ENCODE measurements around the gene MATN1.

Gene MATN1

DNA sequence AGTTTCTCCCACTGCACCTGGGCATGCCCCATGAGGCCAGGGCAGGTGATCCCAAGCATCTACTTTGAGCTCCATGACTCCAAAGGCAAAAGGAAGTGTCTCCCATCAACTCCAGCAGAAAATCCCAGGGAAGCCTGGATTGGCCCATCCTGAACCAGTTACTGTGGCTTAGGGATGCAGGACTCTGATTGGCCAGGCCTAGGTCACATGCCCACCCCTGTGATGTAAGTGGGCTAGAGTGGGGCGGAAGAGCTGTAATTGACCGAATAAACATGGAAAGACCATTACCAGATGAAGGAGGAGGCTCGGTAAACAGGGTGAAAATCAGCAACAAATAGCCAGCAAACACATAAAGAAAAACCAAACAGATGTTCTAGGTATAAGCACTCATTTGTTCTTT, 45.2 kb downstream of the MATN1 start:
- DNase-seq: no peak

DNA sequence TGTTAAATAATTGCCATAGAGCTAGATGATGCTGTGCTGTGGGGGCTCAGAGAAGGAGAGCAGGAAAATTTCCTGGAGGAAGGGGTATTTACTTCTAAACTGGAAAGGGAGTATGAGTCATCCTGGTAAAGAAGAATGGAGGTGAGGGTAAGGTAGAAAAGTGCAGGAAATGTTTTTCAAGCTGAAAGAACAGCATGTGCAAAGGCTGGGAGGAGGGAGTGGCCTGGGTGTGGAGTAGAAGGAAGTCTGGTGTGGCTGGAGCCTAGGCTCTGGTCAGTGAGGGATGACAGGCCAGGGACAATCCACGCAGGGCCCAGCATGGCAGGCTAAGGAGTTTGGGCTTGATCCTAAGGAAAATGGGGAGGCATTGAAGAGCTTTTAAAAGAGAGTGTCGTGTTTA, 45.9 kb downstream of the MATN1 start:
- DNase-seq: no peak

- no peak for DNase-seq
These were observed 47.6 kb downstream of the MATN1 start for GRCh38 chr1:30675761-30676160.

GRCh38 chr1:30675289-30675688, 48.1 kb downstream of the MATN1 start:
- DNase-seq: no peak

GRCh38 chr1:30673395-30673794, 50.0 kb downstream of the MATN1 start:
- DNase-seq: no peak

GRCh38 chr1:30672661-30673060, 50.7 kb downstream of the MATN1 start:
- no peak for DNase-seq

DNA sequence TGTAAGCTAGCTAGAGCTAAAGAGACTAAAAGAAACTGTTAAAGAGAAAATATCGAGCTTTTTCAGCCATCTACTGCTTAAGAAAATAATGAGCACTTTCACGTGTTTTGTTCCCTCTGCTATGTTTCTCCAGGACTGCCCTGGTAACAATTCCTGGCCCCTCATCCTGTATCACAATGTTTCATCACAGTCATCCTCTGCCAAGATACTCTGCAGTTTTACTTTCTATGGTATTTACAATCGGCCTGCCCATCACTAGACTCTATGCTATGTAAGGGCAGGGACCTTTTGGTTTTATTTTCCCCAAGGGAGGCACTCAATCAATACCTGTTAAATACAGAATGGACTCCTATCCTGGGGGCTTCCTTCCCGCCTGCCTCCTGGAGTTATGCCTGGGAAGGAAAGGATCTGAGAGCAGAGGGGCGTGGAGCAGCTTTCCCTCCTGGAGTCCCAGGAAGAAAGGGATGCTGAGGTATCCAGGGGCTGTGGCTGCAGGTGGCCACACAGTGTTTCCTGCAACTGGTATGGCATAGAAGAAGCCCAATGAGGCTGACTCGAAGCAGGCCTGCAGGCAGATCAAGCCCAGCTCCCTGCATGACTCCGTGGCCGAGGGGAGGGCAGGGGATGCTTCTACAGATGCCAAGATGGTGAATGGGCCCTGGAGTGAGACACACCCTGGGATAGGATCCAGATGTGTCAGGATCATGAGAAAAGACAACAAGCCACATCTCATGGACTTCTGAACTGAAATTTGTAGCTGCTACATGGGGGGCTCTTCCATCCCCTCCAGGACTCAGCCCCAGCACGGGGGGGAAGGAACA, 52.9 kb downstream of the MATN1 start:
- no peak for DNase-seq

DNA sequence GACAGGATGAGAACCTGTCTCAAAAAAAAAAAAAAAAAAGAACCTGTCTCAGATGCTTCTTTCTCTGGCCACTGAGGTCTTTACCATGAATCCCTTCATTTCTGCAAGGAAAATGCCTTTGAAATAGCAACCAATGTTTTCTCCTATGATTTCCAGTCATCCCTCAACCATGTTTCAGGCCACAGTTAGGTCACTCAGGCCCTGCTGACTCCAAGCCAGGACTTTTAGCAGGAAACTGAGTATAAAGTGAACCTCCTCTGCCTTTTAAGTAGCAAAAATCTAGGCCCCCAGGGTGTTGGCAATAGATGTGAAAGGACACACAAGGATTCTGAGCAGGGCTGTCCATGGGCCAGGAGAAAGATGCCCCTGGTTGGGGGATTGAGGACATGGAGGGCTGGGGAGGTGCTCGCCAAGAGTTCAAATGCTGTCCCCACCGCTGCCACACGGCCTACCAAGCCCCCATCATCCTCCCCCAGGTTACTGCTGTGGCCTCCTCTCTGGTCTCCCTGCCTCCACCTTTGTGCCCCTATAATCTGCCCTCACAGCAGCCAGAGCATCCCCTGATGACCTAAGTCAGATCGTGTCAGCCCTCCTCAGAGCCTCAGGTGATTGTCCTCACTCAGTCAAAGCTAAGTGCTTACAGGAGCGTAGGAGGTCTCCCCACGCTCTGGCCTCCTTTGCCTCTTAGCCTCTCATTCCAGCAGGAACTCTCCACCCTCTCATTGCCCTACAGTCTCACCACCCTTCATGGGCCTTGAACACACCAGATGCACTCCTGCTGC, 54.6 kb downstream of the MATN1 start:
- no peak for DNase-seq

DNA sequence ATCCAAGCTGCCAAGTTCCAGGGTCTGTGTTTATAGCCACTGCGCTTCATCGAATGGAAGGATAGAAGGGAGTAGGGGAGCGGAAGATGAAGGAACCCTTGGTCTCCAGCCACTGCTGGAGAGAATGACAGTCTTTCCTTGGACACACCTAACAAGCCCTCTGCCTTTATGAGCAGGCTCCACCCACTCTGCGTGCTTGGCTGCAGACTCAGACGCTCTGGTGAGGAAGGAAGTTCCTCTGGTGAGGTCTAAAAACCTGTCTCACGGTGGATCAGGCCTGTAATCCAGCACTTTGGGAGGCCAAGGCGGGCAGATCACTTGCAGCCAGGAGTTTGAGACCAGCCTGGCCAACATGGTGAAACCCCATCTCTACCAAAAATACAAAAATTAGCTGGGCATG, 55.4 kb downstream of the MATN1 start:
- no peak for DNase-seq

DNA sequence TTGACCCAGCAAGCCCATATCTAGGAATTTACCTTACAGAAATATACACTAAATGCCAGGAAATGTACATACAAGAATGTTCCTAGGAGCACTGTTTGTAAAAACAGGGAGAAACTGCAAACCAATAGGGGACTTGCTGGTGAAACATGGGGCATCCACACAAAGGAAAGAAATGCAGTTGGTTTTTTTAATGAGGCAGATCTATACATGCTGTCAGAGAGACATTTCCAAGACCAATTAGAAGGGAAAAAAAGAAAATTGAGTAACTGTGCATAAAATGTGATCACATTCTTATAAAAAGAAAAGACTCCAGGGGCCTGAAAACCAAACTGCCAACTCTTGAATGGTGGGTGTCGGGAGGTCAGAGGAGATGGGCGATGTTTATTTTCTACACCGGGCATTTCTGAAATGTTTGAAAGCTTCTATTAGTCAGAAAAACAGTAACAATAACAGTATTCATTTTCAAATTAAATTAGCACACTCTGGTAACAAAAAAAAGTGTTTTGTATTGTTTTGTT, 56.6 kb downstream of the MATN1 start:
- DNase-seq: no peak

- no peak for DNase-seq
These were observed 58.0 kb downstream of the MATN1 start for GRCh38 chr1:30665216-30666010.

GRCh38 chr1:30664103-30664755, 59.2 kb downstream of the MATN1 start:
- DNase-seq: no peak

- DNase-seq: no peak
These were observed 59.7 kb downstream of the MATN1 start for GRCh38 chr1:30663596-30664091.

DNA sequence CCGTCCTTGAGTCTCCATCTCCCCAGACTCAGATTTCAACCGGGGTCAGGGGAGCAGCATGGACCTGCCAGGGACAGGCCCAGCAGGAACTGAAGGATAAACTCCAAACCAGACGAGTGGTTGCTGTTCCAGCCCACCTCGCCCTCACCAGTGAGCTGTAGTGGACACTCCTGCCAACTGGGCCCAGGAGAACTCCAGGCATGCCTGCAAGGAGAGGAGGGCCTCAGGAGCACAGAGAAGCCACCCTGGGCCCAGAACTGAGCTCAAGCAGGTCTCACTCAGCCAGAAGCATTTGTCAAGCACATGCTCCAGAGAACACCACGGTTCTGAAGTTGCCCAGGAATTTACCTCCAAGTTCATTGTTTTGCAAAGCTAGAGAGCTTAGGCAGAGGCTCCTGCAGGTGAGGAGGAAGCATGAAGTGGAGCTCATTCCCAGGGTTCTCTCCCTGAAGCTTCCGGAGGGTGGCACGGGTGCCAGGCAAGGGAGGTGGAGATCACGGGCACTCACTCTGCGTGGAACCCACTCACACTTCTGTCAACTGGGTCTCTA, 61.0 kb downstream of the MATN1 start:
- DNase-seq: no peak

- no peak for DNase-seq
These were observed 62.1 kb downstream of the MATN1 start for GRCh38 chr1:30661311-30661710.
